AG10803 (cell line): ENCODE results near the gene C9orf78.

Experiments used
- DNase-seq: peaks from one replicate; pipeline ENCODE4 v3.0.0; 2010; ENCODE audit warnings: low read depth
- H3K4me3 ChIP-seq: 2 replicates; pipeline ENCODE4 v1.5.1; 2011; ENCODE audit warnings: mild to moderate bottlenecking, low read length, control low read depth
- CTCF ChIP-seq: conservative IDR thresholded peaks from 2 replicates; pipeline ENCODE4 v1.5.1; 2011; ENCODE audit warnings: mild to moderate bottlenecking, low read length, control low read depth, inconsistent platforms

Gene C9orf78

DNA sequence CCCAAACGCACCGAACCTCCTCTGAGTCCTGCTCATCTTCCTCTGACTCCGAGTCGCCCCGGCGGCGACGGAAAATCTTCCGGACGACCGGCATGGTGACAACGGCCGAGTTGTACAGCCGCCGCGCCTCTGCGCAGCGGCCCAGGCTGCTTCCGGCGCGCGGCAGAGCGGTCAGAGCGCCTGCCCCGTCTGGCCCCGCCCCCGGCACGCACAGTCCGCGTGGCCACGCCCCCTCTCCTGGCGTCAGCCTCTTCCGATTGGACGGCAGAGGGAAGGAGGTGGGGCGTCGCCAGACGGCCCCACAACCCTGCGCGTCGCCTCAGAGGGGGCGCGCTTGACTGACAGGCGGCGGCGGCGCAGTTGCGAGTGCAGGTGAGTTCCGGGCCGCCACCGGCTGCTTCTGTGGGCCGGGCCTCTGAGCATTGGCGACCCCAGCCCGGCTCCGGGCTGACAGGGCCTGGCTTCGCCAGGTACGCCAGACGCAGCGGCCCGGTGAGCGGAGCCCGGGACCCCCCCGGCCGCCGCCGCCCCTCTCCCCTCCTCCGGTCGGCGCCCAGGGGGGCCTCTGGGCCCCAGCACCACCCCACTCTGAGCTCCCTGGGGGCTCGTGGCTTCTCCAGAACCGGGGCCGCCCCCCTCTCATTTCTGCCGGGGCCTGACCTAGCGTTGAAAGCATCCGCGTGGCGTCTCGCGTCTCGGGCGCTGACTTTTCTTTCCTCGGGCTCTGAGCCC is at the start of gene C9orf78, which contains the start of gene USP20:
TSS of gene C9orf78 (minus strand) at position 148 of the 732 bp plus-strand sequence. CDS start at position 94, 54 bp downstream.
TSS of gene USP20 (plus strand) at position 331 of the 732 bp plus-strand sequence. CDS start 17,098 bp downstream, outside the sequence.
- no peak for TF ChIP-seq CTCF
- peak; percentile 90 for DNase-seq
- peak within 1 kb of the TSS; percentile 98 for H3K4me3 ChIP-seq

DNA sequence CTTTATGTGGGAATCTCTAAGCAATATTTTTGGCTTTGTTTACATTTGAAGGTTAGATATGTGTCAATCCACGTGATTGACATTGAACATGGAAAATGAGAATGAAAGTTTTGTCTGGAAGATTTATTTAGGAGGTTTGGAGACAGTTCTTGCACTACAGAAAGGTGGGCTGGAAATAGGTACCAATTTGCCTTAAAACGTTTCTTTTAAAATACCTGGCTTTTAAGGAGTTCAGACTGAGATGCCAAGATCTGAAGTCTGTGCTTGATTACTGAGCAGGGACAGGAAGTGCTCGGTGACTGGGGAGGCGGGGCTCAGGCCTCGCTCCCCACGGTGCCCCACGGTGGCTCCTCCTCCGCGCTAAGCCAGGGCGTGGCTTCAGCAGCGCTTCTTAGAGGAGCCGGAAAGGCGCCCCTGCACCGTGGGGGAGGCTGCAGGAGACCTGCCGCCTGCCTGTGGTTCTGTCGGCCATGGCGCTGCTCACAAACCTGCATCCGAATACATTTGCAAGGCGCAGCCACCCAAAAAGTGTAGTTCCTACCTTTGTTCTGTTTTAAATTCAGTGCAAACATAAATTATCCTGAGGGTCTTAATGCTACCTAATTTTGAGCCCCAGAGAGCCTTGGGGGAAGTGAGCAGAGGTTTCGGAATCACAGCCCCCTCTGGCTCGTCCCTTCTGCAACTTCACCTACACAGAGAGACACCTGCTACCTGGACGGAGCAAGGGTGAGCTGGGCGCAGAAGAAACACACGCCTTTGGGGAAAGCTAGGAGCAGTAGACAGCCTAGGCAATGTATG is 49.3 kb upstream of the C9orf78 start:
- TF ChIP-seq CTCF, result no peak
- H3K4me3 ChIP-seq, result peak overlapping the region; percentile 32
- peak; percentile 75 for DNase-seq

DNA sequence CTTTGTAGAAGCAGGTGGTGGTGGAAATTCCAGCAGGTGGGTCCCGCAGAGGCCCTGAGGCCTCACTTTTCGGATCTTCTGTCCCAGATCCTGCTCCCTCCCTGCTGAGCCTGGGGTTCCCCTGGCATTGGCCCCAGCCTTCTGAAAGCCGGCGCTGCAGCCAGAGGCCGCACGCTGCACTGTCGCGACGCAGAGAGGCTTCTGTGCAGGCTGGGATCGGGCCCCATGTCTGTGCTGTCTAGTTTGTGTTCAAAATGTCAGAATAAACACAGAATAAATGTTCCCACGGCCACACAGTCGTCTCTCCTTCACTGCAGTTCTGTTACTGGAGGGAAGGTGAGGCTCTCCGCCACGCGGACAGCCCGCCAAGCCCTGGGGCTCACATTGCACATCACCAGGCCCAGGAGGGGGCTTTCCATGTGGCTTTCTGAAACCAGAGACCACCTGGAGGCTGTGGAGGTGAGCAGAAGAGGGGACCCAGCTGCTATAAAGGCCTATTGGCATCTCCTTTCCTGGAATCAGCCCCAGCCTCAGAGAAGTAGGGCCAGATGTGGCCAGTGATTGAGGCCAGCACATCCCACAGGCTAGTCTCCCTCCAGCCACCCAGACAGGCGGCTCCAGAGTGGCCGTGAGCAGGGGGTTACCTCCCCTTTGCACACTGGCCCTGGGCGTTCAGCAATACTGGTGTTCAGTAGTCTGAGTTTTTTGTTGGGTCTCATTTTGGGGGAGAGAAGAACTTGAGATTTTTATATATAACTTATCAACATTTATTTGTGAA is 46.7 kb upstream of the C9orf78 start:
- TF ChIP-seq CTCF, result no peak
- H3K4me3 ChIP-seq, result no peak overlapping the region
- no peak for DNase-seq

DNA sequence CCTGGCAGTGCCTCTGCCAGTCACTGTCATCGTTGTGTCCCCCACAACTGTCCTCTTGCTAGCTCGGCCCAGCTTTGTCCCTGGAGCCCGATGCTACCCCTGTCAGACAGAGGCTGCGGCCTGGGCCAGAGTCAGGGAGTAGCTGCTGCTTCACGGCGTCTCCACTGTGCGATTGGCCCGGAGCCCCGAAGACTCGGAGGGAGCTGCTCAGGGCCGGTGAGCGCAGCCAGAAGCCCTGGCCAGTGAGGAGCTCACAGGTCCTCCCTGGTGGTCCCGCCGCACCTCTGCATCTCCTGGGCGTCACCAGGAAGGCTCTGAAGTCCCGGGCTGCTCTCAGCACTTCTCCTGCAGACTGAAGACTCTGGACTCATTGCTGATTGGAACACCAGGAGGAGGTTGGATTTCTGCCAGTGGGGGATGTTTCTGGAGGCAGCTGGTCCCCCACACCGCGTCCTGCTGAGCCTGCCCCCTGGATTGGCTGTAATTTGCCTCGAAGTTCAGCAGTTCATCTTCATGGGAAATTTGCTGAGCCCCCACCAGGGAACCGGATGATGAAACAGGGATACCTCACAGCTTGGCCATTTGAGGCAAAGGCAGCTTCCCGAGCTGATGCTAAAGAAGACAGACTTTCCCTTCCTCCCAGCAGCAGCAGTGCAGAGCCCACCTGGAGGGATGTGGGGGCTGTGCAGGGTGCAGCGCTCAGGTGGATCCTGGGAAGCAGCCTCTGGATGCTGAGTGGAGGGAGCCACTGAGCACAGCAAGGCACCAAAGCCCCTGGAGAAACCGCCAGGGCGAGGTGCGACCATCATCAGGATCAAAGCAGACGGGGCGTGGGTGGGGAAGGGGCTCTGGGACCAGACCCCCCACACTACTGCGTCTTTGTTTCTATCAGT is 45.8 kb upstream of the C9orf78 start:
- no peak for DNase-seq
- TF ChIP-seq CTCF, result no peak
- no peak overlapping the region for H3K4me3 ChIP-seq

GRCh38 chr9:129879991-129880653 is 45.0 kb upstream of the C9orf78 start:
- DNase-seq, result no peak
- no peak overlapping the region for H3K4me3 ChIP-seq
- no peak for TF ChIP-seq CTCF
